K562 (cell line): ENCODE measurements around the gene NDRG4.

Experiments
- CHD4 ChIP-seq: fragments of 200-600 bp; sonication (generic); IDR thresholded peaks from 3 replicates; pipeline ENCODE4 v1.6.1; 2012; ENCODE audit warnings: low read depth, mild to moderate bottlenecking, mixed read lengths, low read length, inconsistent platforms; ENCODE audit not compliant: insufficient read depth, insufficient replicate concordance, poor library complexity, severe bottlenecking
- CREB1 ChIP-seq, 2 experiments: sonication (generic) in 1 of 2; formaldehyde crosslinking in 1 of 2; IDR thresholded peaks; 2 replicates each; pipeline versions ENCODE4 v1.6.1 to v1.8.0; 2012 to 2022; ENCODE audit warnings: inconsistent platforms in 1 of 2, mild to moderate bottlenecking in 1 of 2, missing genetic modification reagents in 1 of 2, moderate library complexity in 1 of 2
- ERF ChIP-seq: fragments of 450-650 bp; formaldehyde crosslinking; IDR thresholded peaks from 2 replicates; pipeline ENCODE4 v1.4.0; 2020; ENCODE audit warnings: mild to moderate bottlenecking, mixed read lengths
- ESRRA ChIP-seq: fragments of 450-650 bp; IDR thresholded peaks from 2 replicates; pipeline ENCODE4 v1.6.1; 2014; ENCODE audit warnings: low read depth, mild to moderate bottlenecking, moderate library complexity, borderline replicate concordance
- ETV5 ChIP-seq: sonication (generic); formaldehyde crosslinking; IDR thresholded peaks from 2 replicates; pipeline ENCODE4 v1.4.0; 2020; ENCODE audit warnings: low read depth, mild to moderate bottlenecking, missing genetic modification reagents
- EZH2 ChIP-seq: IDR thresholded peaks from 2 replicates; pipeline ENCODE4 v1.6.1; 2012; ENCODE audit warnings: low read depth, mild to moderate bottlenecking, inconsistent platforms, low read length, borderline replicate concordance
- MAFF ChIP-seq: IDR thresholded peaks from 2 replicates; pipeline ENCODE4 v1.6.1; 2012; ENCODE audit warnings: low read length, improper control_type of control experiment
- NFIC ChIP-seq: fragments of 450-650 bp; IDR thresholded peaks from 2 replicates; pipeline ENCODE4 v1.6.1; 2017; ENCODE audit warnings: mild to moderate bottlenecking, inconsistent platforms
- RCOR1 ChIP-seq, 2 experiments: IDR thresholded peaks; 2 replicates each; pipeline ENCODE4 v1.6.1; 2012; ENCODE audit warnings: low read depth in 2 of 2, low read length in 2 of 2, borderline replicate concordance in 1 of 2, improper control_type of control experiment in 1 of 2
- TF ChIP-seq, protein P1 (sequence below), 3 experiments: IDR thresholded peaks in 2 of 3; conservative IDR thresholded peaks in 1 of 3; 2 replicates each; pipeline ENCODE4 v1.5.1; 2011 to 2012; ENCODE audit warnings: low read length in 3 of 3, mild to moderate bottlenecking in 3 of 3, control low read depth in 2 of 3, improper control_type of control experiment in 1 of 3, inconsistent platforms in 1 of 3, low read depth in 1 of 3, mixed read lengths in 1 of 3, moderate library complexity in 1 of 3; ENCODE audit not compliant: insufficient read depth in 2 of 3
- TF ChIP-seq, protein P2 (sequence below): sonication (generic); formaldehyde crosslinking; IDR thresholded peaks from 2 replicates; pipeline ENCODE4 v1.8.1; 2023; ENCODE audit warnings: mild to moderate bottlenecking, missing genetic modification reagents, moderate library complexity

DNA sequence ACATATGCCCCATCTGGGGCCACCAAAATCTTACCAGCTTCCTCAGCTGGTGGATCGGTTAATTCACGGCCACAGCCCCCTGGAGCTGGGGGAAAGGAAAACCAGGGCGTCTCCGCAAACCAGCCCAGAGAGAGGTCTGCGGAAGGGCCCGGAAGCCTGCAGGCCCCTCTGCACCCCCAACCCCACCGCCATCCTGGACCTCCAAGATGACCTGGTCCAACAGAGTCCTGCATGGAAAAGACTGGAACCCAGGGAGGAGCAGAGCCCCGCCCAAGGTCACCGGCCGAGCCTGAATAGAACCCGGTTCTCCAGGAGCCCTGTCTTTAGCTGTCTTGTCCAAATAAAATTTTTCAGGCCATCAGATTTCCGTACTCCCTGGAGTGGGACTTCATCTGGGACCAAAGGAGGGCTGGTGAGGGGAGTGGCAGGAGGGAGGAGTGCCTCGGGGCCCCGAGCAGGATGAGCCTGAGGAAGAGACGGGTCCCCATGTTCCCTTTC, 37.4 kb upstream of the NDRG4 start:
- TF ChIP-seq RCOR1 (IDR thresholded peaks at IDR 0.05; ENCODE audit: borderline replicate concordance in 1 of 2, low read depth in 2 of 2, low read length in 2 of 2) (no peak), MAFF (no peak), ETV5 (CRISPR knock-in tag) (no peak), ERF (CRISPR knock-in tag) (no peak), NFIC (no peak), ESRRA (no peak), CREB1 (IDR thresholded peaks at IDR 0.05) (no peak), CREB1 (CRISPR knock-in tag; IDR thresholded peaks at IDR 0.05) (no peak), CHD4 (no peak), EZH2 (no peak)
- TF ChIP-seq, protein P1, sequence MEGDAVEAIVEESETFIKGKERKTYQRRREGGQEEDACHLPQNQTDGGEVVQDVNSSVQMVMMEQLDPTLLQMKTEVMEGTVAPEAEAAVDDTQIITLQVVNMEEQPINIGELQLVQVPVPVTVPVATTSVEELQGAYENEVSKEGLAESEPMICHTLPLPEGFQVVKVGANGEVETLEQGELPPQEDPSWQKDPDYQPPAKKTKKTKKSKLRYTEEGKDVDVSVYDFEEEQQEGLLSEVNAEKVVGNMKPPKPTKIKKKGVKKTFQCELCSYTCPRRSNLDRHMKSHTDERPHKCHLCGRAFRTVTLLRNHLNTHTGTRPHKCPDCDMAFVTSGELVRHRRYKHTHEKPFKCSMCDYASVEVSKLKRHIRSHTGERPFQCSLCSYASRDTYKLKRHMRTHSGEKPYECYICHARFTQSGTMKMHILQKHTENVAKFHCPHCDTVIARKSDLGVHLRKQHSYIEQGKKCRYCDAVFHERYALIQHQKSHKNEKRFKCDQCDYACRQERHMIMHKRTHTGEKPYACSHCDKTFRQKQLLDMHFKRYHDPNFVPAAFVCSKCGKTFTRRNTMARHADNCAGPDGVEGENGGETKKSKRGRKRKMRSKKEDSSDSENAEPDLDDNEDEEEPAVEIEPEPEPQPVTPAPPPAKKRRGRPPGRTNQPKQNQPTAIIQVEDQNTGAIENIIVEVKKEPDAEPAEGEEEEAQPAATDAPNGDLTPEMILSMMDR (IDR thresholded peaks at IDR 0.05 in 2 of 3, conservative IDR thresholded peaks at IDR 0.05 in 1 of 3; ENCODE audit: insufficient read depth in 2 of 3, low read depth in 1 of 3, low read length in 3 of 3) = no peak
- TF ChIP-seq, protein P2, sequence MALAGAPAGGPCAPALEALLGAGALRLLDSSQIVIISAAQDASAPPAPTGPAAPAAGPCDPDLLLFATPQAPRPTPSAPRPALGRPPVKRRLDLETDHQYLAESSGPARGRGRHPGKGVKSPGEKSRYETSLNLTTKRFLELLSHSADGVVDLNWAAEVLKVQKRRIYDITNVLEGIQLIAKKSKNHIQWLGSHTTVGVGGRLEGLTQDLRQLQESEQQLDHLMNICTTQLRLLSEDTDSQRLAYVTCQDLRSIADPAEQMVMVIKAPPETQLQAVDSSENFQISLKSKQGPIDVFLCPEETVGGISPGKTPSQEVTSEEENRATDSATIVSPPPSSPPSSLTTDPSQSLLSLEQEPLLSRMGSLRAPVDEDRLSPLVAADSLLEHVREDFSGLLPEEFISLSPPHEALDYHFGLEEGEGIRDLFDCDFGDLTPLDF (CRISPR knock-in tag) = no peak
